GM19463 (cell line): ENCODE measurements around the gene GOSR1.
A peak's percentile ranks its signal among the peaks of the same experiment; 100 is the strongest.
"Not testable (repeated sequence)": the region's sequence is repeated elsewhere in the genome, so short reads cannot be mapped to it uniquely, and the experiment has no call there.

Experiments
- ATAC-seq: cut with Tn5 transposase; IDR thresholded peaks from one replicate; pipeline ENCODE4 v1.9.1; 2021; ENCODE audit warnings: mild to moderate bottlenecking, moderate library complexity; ENCODE audit not compliant: unreplicated experiment

Gene GOSR1

DNA sequence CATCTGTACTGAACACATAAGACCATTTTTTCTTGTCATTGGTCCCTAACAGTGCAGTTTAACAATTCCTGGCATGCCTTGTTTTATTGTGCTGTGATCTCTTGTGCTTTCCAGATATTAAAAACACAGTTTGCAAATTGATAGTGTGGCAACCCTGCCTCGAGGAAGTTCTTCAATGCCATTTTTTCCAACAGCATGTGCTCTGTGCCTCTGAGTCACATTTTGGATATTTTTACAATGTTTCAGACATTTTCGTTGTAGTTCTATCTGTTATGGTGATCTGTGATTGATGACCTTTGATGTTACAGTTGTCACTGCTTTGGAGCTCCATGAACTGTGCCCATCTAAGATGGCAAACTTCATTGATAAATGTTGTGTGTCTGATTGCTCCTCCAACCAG is 66.2 kb downstream of the GOSR1 start:
- ATAC-seq: no peak

DNA sequence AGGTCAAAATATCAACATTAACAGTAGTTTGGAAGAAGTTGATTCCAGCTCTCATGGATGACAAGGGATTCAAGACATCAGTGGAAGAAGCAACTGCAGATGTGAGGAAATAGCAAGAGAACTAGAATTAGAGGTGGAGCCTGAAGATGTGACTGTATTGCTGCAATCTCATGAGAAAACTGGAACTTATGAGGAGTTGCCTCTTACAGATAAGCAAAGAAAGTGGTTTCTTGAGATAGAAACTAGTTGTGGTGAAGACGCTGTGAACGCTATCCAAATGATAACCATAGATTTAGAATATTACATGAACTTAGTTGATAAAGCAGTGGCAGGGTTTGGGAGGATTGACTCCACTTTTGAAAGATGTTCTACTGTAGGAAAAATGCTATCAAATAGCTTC is 67.8 kb downstream of the GOSR1 start:
- no peak for ATAC-seq

- ATAC-seq: no peak
Observed at GRCh38 chr17:30547778-30548573, 70.8 kb downstream of the GOSR1 start.

DNA sequence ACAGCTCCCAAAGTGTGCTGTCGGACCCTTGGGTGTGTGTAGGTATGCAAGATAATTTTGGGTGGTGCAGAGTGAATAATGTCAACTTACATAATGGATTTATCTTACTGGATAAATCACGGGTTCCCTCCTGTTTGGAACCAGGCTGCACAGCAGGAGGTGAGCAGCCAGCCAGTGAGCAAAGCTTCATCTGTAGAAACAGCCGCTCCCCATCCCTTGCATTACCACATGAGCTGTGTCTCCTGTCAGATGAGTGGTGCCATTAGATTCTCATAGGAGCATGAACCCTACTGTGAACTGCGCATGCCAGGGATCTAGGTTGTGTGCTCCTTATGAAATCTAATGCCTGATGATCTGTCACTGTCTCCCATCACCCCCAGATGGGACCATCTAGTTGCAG is 72.0 kb downstream of the GOSR1 start:
- ATAC-seq: not testable (repeated sequence)

GRCh38 chr17:30549864-30550511 is 72.8 kb downstream of the GOSR1 start:
- ATAC-seq: no peak

DNA sequence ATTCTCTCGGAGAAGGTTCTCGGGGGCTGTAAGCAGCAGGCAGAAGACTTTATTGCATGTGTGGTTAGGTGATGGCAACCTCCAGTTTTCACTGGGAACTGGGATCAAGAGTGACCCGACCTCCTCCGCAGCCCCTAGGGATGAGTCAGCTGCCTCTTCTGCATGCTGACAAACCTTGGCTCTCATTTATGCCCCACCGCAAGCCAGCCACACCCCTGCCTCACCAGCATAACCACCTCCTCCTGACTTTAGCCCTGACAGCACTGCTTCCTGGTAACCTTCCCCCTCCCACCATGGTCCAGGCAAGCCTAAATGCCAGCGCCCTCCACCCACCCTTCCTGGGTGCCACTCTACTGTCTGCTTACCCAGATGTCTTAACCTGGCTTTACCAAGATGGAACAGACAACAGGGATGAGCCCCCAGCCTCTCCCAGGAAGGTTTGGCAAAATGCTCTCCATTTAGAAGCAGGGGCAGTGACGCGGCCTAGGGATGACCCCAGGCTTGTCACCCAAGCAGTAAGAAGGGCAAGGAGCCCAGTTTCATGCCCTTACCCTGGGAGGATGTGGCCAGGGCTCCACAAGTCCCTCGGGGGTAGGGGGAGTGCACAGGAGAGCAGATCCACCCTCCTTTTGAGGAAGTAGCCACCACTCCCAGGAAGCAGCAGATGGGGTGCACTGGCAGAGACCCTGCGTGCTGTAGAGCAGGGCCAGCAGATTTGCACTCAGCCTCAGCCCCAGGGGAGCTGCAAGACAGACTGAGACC is 73.5 kb downstream of the GOSR1 start:
- ATAC-seq: peak; percentile 87

- not testable (repeated sequence) for ATAC-seq
Observed at GRCh38 chr17:30551274-30551995, 74.2 kb downstream of the GOSR1 start.

DNA sequence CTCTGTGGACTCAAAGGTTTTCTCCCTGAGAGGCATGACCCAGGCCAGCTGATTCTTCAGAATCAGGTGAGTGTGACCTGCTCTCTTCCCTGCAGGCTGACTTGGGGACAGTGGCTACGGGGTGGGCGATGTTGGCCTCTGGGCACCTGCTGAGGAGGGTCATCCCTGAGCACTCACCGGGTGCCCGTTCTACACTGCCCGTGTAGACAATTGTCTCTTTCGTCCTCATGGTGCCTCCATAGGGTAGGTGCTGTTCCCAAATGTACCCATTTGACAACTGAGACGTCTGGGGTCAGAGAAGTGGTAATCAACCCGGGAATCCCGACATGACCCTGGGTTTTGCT is 74.8 kb downstream of the GOSR1 start:
- no peak for ATAC-seq

- no peak for ATAC-seq
Observed at GRCh38 chr17:30552994-30553566, 75.9 kb downstream of the GOSR1 start.

- not testable (repeated sequence) for ATAC-seq
Observed at GRCh38 chr17:30553823-30554440, 76.7 kb downstream of the GOSR1 start.

- no peak for ATAC-seq
Observed at GRCh38 chr17:30554839-30555751, 77.9 kb downstream of the GOSR1 start.

DNA sequence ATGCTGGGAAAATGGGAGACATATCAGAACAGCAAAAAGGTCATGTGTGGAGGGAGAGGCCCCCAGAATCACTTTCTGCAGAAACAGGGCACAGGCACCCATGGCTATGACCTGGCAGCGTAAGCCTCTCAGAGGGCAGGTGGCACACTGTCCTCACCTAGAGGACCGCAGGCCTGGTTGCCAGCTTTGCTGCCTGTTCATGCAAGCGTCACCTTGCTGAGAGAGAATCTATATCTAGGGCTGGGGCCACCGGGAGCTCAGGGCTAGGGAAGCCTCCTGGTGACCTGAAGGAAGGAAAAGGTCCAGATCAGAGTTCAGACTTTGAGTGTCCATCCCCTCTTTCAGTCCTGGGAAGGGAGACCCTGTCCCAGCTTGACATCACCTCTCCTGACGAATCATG is 78.7 kb downstream of the GOSR1 start:
- no peak for ATAC-seq

- ATAC-seq: no peak
Observed at GRCh38 chr17:30556374-30557332, 79.4 kb downstream of the GOSR1 start.

DNA sequence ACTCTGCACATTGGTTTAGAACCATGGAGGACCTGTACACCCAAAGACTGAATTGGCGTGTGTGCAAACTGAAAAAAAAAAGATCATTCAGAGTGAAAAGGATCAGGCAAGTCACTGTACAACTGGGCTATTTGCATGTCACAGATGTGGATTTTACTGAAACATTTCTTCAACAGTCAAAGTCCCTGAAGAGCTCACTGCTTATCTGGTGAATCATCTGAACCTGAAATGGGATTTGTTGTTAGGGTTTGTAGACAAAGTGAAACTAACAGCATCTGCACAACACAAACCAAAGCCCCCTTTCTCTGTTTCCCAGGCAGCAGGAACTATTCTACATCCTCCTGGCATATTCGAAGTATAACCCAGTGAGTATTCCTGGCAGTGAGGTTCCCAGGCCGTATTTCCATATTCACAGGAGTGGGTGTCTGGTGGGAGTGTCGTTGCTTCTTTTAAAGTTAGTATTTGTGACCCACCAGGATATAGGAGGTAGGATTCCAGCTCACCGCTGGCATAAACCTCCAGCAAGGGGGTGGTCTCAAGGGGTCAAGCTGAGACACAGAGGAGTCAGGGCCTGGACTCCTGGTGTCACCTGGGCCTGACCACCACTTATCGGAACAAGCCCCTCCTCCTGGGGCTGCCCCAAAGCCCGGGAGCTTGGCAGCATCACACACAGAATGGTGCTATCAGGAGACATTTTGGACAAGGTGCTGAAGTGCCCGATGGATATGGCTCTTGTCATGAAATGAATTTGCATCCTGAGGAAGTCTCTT is 80.9 kb downstream of the GOSR1 start:
- ATAC-seq: no peak

GRCh38 chr17:30558686-30559545 is 81.7 kb downstream of the GOSR1 start:
- ATAC-seq: no peak

DNA sequence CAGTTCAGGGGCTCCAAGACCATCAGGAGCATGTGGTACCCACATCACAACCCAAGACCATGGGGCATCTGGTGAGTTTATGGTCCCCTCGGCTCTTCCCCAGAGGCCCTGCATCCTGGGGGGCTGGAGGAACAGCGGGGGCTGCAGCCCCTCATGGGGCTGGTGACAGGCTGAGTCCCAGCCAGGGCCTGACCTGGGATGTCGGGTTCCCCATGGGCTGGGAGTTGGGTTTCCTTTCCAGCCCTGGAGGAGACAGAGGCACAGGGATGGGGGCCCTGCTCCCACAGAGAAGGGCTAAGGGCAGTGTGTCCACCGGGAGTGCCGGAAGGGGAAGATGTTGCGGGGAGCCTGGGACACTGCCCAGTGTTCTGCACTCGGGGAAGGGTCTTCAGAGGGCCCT is 82.4 kb downstream of the GOSR1 start:
- no peak for ATAC-seq
